Lower lobe of right lung (tissue), 2 donors: ENCODE measurements around the gene ALB. TPM values are rescaled to one million over a fixed set of nuclear protein-coding genes. Genes with fewer than 3 reads are reported as not detected.

ENCODE experiments used
- ATAC-seq, 2 donors: fragments of 200-7000 bp; cut with Tn5 transposase; one replicate each; pipeline ENCODE4 v1.9.1; 2020 to 2022; ENCODE audit warnings: mild to moderate bottlenecking in 2 of 2, moderate library complexity in 2 of 2
- DNase-seq: peaks from one replicate; pipeline ENCODE4 v3.0.0-alpha.2; 2020
- H3K27ac ChIP-seq: fragments of 200-600 bp; one replicate; pipeline ENCODE4 v1.8.0; 2022
- H3K27me3 ChIP-seq: fragments of 200-600 bp; one replicate; pipeline ENCODE4 v1.8.0; 2022; ENCODE audit warnings: low read depth
- H3K36me3 ChIP-seq: fragments of 200-600 bp; one replicate; pipeline ENCODE4 v1.8.0; 2022; ENCODE audit warnings: mild to moderate bottlenecking
- H3K4me1 ChIP-seq: fragments of 200-600 bp; one replicate; pipeline ENCODE4 v1.8.0; 2022
- H3K4me3 ChIP-seq: fragments of 200-600 bp; one replicate; pipeline ENCODE4 v1.8.0; 2022; ENCODE audit warnings: mild to moderate bottlenecking
- H3K9me3 ChIP-seq: fragments of 200-600 bp; one replicate; pipeline ENCODE4 v1.8.0; 2022
- CTCF ChIP-seq: fragments of 200-600 bp; IDR thresholded peaks from one replicate; pipeline ENCODE4 v1.8.0; 2022; ENCODE audit warnings: antibody characterized with exemption, mild to moderate bottlenecking
- intact Hi-C: fragments of 100-400 bp; cut with DNase I; formaldehyde crosslinking; loops from one replicate; pipeline ENCODE4 v1.11.0; 2022
- total RNA-seq: library from RNA; stranded (reverse); fragmentation: NEBNext Ultra II Directional; extraction: Animal tissue kit (Norgen Biotek cat#: 25700); gene quantifications from one replicate; pipeline ENCODE4 v1.2.1, GENCODE V29; 2021
- donor health status: DM: no; HTN: yes; CAD: no; lungs with severe emphysema.

Gene ALB
- total RNA-seq, 1 donor from 2014 or later = 2.3 TPM

- H3K4me3 ChIP-seq = no peak overlapping the region
- TF ChIP-seq CTCF = no peak
- DNase-seq = no peak
- no peaks in the 10 kb centered on the region for H3K36me3 ChIP-seq
- no peak for ATAC-seq
- intact Hi-C loops = no loop called here
- no peaks in the 10 kb centered on the region for H3K9me3 ChIP-seq
- H3K27me3 ChIP-seq = no peaks in the 10 kb centered on the region
- H3K4me1 ChIP-seq = no peaks in the 10 kb centered on the region
- H3K27ac ChIP-seq = no peak overlapping the region
Measured at GRCh38 chr4:73447671-73448070, 43.6 kb downstream of the ALB start.

DNA sequence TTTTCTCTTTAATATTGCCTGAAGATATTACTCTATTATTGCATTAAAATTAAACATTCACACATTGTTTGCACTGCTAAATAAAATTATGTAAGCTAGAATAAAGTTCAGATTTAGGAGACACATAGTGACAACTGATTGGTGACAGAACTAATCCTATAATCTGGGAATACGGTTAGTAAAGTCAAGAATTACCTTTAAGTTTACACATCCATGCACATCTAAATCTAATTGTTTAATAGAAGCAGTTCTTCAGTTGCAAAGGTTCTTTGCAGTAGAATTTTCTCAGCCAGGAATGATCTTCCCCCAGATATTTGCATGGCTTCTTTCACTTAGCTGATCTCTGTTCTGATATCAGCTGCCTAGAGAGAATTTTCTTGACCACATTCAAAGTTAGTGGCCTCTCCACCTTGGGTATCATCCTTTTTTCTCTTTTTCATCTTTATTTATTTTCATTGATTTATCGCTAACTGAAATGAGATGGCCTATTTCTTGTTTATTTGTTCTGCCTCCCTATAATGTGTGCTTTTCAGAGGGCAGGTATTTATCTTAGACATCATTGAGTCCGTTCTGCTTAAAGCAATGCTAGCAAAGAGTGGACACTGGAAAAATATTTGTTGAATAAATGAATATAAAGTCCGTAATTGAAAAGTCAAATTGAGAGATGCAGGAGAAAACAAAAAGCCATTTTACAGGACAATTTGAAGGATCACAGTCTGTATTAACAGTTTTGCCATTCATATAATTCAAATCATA lies 44.5 kb downstream of the ALB start:
- no peaks in the 10 kb centered on the region for H3K27me3 ChIP-seq
- H3K4me1 ChIP-seq = no peaks in the 10 kb centered on the region
- intact Hi-C loops = no loop called here
- DNase-seq = no peak
- H3K27ac ChIP-seq = no peak overlapping the region
- no peaks in the 10 kb centered on the region for H3K36me3 ChIP-seq
- no peak overlapping the region for H3K4me3 ChIP-seq
- no peaks in the 10 kb centered on the region for H3K9me3 ChIP-seq
- no peak for TF ChIP-seq CTCF
- ATAC-seq = no peak

DNA sequence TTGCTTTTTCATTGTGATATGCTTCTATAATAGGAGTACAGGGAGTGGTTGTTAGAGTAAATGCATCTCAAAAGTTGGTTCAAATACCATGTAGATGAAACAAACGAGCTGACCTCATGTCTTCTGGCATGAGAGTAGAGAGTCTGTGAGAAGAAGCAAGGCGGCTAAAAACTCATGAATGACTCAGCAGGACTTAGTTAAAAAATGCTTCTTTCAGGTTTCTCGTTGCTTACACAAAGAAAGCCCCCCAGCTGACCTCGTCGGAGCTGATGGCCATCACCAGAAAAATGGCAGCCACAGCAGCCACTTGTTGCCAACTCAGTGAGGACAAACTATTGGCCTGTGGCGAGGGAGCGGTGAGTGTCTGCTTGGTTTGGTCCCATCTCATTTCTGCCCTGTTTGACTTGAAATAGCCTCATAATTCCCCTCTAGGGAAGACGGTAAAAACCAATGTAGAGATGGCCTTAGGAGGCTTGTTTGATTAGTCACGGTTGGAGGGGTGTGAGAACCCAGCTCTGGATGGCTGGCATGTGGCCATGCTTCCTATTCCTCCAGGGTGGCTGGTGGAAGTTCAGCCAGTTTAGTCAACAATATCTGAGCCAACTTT lies 46.4 kb downstream of the ALB start:
- no peaks in the 10 kb centered on the region for H3K36me3 ChIP-seq
- no peak for ATAC-seq
- H3K27me3 ChIP-seq = no peaks in the 10 kb centered on the region
- no peak for DNase-seq
- intact Hi-C loops = no loop called here
- H3K27ac ChIP-seq = no peak overlapping the region
- no peak overlapping the region for H3K4me3 ChIP-seq
- H3K9me3 ChIP-seq = no peaks in the 10 kb centered on the region
- H3K4me1 ChIP-seq = no peaks in the 10 kb centered on the region
- TF ChIP-seq CTCF = no peak

- DNase-seq (no peak), ATAC-seq (no peak)
- Histone ChIP-seq H3K27me3 (no peaks in the 10 kb centered on the region), H3K36me3 (no peaks in the 10 kb centered on the region), H3K4me1 (no peaks in the 10 kb centered on the region), H3K4me3 (no peak overlapping the region), H3K9me3 (no peaks in the 10 kb centered on the region), H3K27ac (no peak overlapping the region)
- intact Hi-C loops = no loop called here
- no peak for TF ChIP-seq CTCF
Measured at GRCh38 chr4:73451404-73451803, 47.3 kb downstream of the ALB start.

- no peaks in the 10 kb centered on the region for H3K27me3 ChIP-seq
- TF ChIP-seq CTCF = no peak
- H3K4me3 ChIP-seq = no peak overlapping the region
- intact Hi-C loops = no loop called here
- no peaks in the 10 kb centered on the region for H3K4me1 ChIP-seq
- ATAC-seq (no peak), DNase-seq (no peak)
- no peaks in the 10 kb centered on the region for H3K9me3 ChIP-seq
- no peak overlapping the region for H3K27ac ChIP-seq
- no peaks in the 10 kb centered on the region for H3K36me3 ChIP-seq
Measured at GRCh38 chr4:73451981-73452747, 48.1 kb downstream of the ALB start.
